Effector memory CD4-positive, alpha-beta T cell (primary cell): Measurements from ENCODE around the gene STT3B.

Source experiments
- DNase-seq, 3 donors: peaks; one replicate each; pipeline ENCODE4 v3.0.0-alpha.2; 2020
- H3K27ac ChIP-seq: 2 replicates; pipeline ENCODE4 v1.7.0; 2013; ENCODE audit warnings: mild to moderate bottlenecking, low read length, moderate library complexity; ENCODE audit not compliant: insufficient read depth, poor library complexity, severe bottlenecking
- H3K27me3 ChIP-seq: replicated peaks from 2 replicates; pipeline ENCODE4 v1.7.0; 2013; ENCODE audit warnings: mild to moderate bottlenecking, low read length; ENCODE audit not compliant: insufficient read depth, control insufficient read depth, poor library complexity, severe bottlenecking
- H3K36me3 ChIP-seq: 2 replicates; pipeline ENCODE4 v1.7.0; 2013; ENCODE audit warnings: mild to moderate bottlenecking, low read length, moderate library complexity; ENCODE audit not compliant: control insufficient read depth, insufficient read depth
- H3K4me1 ChIP-seq: 2 replicates; pipeline ENCODE4 v1.7.0; 2013; ENCODE audit warnings: low read length, mild to moderate bottlenecking; ENCODE audit not compliant: control insufficient read depth, insufficient read depth, poor library complexity, severe bottlenecking
- H3K4me3 ChIP-seq: 2 replicates; pipeline ENCODE4 v1.7.0; 2013; ENCODE audit warnings: low read length, low read depth, mild to moderate bottlenecking; ENCODE audit not compliant: insufficient read depth, poor library complexity, severe bottlenecking
- H3K9me3 ChIP-seq: 2 replicates; pipeline ENCODE4 v1.7.0; 2013; ENCODE audit warnings: mild to moderate bottlenecking, low read length, moderate library complexity; ENCODE audit not compliant: control insufficient read depth

Gene STT3B

DNA sequence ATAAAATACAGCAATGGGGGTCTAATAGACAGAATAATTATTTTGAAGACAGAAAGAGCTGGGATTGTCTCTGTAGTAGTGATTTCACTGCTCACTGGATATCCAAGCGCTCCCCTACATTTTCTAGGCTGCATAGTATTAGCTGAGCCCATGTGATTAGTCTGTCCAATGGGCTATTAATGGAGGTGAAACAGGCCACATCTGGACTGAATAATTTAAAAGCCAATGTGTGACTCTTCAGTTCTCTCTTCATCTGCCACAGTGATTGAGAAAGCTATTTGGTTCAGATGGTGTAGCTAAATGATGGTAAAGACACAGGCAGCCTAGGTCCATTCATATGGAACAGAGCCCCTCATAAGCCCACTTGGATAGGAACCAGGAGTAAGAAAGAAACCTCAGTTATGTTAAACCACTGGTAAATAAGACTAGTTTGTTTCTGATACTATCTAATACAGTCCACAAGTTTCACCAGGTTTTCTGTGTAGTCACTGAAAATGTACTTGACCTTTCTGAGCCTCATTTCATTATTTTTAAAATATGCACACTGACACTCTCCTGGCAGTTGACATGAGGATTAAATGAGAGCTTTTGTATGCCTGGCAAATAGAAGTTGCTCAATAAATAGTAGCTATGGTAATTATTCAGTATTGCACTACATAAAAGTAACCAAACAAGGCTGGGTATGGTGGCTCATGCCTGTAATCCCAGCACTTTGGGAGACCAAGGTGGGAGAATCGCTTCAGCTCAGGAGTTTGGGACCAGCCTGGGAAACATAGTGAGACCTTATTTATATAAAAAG is 17.0 kb upstream of the STT3B start:
- Histone ChIP-seq H3K4me1 (no peaks in the 10 kb centered on the region), H3K27ac (no peak overlapping the region), H3K9me3 (no peaks in the 10 kb centered on the region), H3K4me3 (no peak overlapping the region), H3K27me3 (no peaks in the 10 kb centered on the region), H3K36me3 (no peaks in the 10 kb centered on the region)
- no peak for DNase-seq

DNA sequence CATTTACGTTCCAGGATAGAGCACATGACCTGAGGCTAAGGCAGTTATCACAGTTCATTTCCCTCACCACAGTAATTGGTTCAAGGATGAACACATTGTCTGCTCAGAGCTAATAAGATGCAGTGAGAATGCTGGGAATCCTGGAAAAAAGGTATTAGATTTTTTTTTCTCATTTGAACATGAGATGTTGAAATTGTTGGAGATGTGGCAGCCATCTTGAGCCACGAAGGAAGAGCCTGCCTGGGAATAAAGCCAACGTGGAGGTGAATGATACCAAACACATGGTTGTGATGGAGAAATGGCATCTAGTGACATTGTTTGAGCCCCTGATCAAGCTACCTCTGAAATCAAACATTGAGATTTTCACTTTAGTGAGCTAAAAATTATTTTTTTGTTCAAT is 16.0 kb upstream of the STT3B start:
- Histone ChIP-seq H3K27me3 (no peaks in the 10 kb centered on the region), H3K4me1 (peaks cover 1% of the 10 kb centered on the region), H3K4me3 (no peak overlapping the region), H3K36me3 (no peaks in the 10 kb centered on the region), H3K27ac (no peak overlapping the region), H3K9me3 (no peaks in the 10 kb centered on the region)
- no peak for DNase-seq

DNA sequence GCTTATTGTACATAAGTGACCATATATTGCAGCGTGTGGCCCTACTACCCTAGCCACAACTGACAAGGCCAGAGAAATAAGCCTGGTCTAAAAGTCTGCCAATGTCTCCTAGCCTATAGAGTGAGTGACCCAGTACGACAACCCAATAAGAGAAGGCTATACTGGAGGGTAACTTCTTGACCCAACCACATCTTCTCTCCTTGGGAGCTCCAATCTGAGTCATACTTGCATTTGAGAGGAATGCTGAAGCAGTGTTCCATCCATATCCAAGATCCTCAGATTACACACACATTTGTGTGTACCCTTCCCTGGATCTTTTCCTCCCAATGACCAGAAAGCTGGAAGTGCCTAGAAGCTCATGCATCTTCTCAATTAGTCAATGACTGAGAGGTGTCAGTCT is 11.3 kb upstream of the STT3B start:
- DNase-seq: no peak
- no peaks in the 10 kb centered on the region for H3K27me3 ChIP-seq
- H3K27ac ChIP-seq: no peak overlapping the region
- H3K36me3 ChIP-seq: no peaks in the 10 kb centered on the region
- peaks cover 8% of the 10 kb centered on the region for H3K4me1 ChIP-seq
- H3K9me3 ChIP-seq: no peaks in the 10 kb centered on the region
- H3K4me3 ChIP-seq: no peak overlapping the region

DNA sequence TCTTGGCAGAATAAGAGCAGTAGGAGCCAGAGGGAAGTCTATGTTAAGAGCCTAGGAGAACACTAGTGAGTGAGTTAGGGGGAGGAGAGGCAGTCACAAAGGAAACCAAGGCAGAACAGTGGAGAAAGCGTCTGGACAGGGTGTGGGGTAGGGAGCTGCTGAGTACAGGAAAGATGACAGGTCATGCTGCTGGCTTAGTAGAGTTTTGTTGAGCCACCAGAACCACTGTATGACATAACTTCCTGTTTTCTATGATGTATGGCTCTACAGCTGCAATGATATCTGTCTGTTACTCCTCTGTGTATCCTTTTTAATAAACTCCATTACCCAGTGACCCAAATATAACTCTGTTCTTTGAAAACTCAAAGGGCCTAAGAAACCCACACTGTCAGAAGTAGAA is 10.6 kb upstream of the STT3B start:
- H3K4me1 ChIP-seq: peaks cover 8% of the 10 kb centered on the region
- no peaks in the 10 kb centered on the region for H3K36me3 ChIP-seq
- peak in 2 of 3 donors; percentile 8 for DNase-seq
- H3K27ac ChIP-seq: no peak overlapping the region
- H3K4me3 ChIP-seq: no peak overlapping the region
- H3K9me3 ChIP-seq: no peaks in the 10 kb centered on the region
- H3K27me3 ChIP-seq: no peaks in the 10 kb centered on the region

DNA sequence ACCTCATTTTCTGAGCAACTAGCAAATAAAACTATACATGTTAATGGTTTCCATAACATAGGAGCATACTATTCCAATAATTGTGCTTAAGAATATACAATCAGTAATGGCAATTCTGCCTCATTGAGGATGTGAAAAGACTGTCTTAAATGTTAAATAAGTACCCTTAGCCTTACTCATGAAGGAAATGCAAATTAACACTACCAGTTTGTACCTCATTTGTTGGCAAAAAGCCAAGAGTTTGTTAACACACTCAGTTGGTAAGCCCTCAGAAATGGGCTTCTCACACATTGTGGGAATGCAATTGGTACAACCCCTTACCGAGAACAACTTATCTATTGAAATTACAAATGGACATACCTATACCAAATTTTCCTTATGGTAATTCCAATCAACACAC is 9.2 kb upstream of the STT3B start:
- no peaks in the 10 kb centered on the region for H3K27me3 ChIP-seq
- peaks cover 8% of the 10 kb centered on the region for H3K4me1 ChIP-seq
- no peaks in the 10 kb centered on the region for H3K36me3 ChIP-seq
- no peak overlapping the region for H3K4me3 ChIP-seq
- no peak for DNase-seq
- no peaks in the 10 kb centered on the region for H3K9me3 ChIP-seq
- H3K27ac ChIP-seq: no peak overlapping the region

DNA sequence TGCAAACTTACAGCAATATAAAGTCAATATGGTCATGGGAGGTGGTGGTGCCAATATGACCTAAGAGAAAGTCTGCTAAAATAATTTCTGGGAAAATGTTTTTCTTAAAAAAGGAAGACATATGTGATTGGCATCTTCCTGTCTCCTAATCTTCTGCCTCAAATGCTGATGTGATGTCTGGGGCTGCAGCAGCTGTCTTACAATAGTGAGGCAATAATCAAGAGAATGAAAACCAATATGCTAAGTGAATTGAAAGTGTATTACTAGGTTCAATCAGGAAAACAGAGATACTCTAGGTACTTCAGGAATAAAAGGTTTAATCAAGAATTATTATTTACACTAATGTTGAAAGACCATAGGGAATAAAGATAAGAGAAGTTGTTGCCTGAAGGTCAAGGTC is 7.2 kb upstream of the STT3B start:
- DNase-seq: no peak
- Histone ChIP-seq H3K9me3 (no peaks in the 10 kb centered on the region), H3K4me1 (peaks cover 8% of the 10 kb centered on the region), H3K27me3 (no peaks in the 10 kb centered on the region), H3K27ac (no peak overlapping the region), H3K4me3 (no peak overlapping the region), H3K36me3 (no peaks in the 10 kb centered on the region)

DNA sequence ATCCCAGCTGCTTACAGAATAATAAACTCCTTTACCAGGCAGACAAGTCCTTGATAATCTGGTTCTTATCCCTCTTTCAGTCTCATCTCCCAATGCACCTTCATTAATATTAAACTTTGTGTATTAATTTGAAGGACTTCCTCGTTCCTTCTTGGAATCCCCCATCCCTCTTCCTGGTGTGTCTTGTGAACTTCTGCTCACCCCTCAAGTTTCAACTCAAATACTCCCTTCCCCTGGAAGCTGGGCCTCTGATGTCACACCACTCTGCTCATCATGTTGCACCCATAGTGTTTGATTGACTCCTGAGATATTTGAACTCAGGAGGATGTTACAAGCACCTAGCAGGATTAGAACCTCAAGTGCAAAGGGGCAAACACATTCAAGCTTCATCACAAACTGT is 3.3 kb upstream of the STT3B start:
- no peak for DNase-seq
- H3K9me3 ChIP-seq: no peaks in the 10 kb centered on the region

DNA sequence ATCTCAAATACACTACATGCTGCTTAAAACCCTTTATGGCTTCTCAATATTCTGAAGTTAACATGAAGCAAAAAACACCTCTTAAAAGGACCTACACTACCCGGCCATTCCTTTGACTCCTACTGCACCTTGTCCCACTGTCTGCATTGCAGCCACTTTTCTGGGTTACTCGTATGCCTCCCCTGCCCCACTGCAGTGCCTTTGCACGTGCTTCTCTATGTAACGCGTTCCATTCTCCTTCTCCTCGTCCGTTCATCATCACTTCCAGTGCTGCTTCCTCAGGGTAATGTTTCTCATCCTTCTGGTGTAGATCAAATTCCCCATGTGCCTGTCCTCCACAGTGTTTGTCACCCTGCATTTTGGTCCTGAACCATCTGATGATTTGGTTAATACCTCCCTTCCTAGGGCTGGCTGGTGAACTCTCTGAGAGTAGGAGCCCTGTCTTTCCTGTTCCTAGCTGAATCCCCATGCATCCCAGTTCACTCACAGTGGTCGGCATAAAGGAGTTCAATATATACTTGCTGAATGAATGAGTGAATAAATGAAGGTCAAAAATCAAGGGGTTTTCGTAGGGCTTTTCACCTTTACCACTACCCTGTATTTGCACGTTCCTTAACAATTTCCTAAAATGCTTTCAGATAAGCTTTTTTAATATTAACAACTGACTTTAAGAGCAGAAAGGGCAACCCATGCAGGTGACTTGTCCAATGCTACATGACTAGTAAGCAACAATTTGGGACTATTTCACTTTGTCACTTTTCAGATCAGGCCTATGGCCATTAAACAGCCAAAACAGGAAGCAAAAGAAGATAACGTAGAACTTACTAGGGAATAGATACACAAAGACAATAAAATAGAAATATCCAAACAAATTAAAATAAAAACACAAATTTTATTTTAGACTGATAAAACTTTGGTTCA is 2.4 kb upstream of the STT3B start:
- no peak for DNase-seq
- no peaks in the 10 kb centered on the region for H3K9me3 ChIP-seq
- H3K27ac ChIP-seq: no peak overlapping the region
- H3K27me3 ChIP-seq: no peaks in the 10 kb centered on the region
- no peaks in the 10 kb centered on the region for H3K36me3 ChIP-seq
- no peak overlapping the region for H3K4me3 ChIP-seq
- H3K4me1 ChIP-seq: no peaks in the 10 kb centered on the region

More for the DNA sequence above, 3.3 kb upstream of the STT3B start:
- Histone ChIP-seq H3K27ac (no peak overlapping the region), H3K36me3 (no peaks in the 10 kb centered on the region), H3K27me3 (no peaks in the 10 kb centered on the region), H3K4me3 (no peak overlapping the region), H3K4me1 (no peaks in the 10 kb centered on the region)

DNA sequence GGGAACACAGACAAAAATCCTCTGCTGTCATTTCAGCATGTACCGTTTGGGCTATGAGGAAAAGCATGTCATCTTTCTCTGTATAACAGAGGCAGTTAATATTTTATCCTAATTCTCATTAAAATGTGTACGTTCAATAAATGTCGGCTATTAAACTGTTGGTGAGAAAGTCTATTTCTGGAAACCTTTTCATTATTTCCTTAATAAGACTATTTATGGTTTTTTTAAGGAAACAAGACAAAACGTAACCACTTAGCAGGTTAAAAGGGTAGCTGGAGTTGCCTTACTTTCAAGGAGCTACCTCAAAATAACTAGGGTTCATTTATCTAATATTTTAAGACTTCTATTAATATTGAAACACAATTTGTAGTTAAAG is 1.8 kb upstream of the STT3B start:
- DNase-seq: no peak
- Histone ChIP-seq H3K27ac (no peak overlapping the region), H3K4me3 (peak overlapping the region; percentile 84), H3K36me3 (no peaks in the 10 kb centered on the region), H3K27me3 (no peaks in the 10 kb centered on the region), H3K9me3 (no peaks in the 10 kb centered on the region), H3K4me1 (no peaks in the 10 kb centered on the region)

DNA sequence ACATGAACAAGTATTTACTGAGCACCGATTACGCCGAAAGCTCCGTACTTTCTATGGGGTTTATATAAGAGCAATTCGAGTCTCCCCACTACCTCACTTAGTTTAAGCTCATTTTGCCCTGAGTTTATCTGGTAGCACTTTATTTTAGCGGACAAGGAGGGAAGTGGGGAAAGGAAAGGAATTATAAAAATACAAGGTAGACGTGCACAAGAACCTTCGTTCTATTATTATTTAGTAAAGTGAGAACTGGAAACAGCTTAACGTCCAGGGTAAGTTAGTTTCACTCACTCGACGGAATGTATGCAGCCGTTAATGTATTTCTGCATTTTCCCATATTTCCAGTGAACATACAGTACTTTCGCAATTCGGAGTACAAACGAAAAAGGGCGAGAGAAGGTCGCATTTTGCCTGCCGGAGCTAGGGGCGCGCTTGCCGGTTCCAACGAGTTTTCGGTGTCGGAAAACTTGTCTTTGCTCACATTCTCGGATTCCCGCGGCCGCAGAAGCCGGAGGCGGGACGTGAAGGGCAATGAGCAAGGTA is 1.2 kb upstream of the STT3B start:
- H3K4me1 ChIP-seq: peaks cover under 1% of the 10 kb centered on the region

More for the DNA sequence above, 1.2 kb upstream of the STT3B start:
- DNase-seq: no peak
- H3K27ac ChIP-seq: peak overlapping the region; percentile 94
- peak overlapping the region; percentile 84 for H3K4me3 ChIP-seq
- no peaks in the 10 kb centered on the region for H3K9me3 ChIP-seq
- no peaks in the 10 kb centered on the region for H3K36me3 ChIP-seq
- no peaks in the 10 kb centered on the region for H3K27me3 ChIP-seq
